Measurements from ENCODE around the gene DACT2.

- TF ChIP-seq POLR2A (IDR thresholded peaks at IDR 0.05) (no peak), CTCF (IDR thresholded peaks at IDR 0.05) (no peak)
These were observed 39.4 kb upstream of the DACT2 start for GRCh38 chr6:168358842-168359420.

Measured in right lobe of liver (tissue), 4 donors.